Sigmoid colon (tissue), 7 donors: Measurements from ENCODE around the gene TSPAN32. TPM values are rescaled to one million over a fixed set of nuclear protein-coding genes. Genes with fewer than 3 reads are reported as not detected.
A peak's percentile ranks its signal among the peaks of the same experiment; 100 is the strongest.

Experiments used
- DNase-seq: peaks from one replicate; pipeline ENCODE4 v3.0.0-alpha.2; 2019
- H3K27ac ChIP-seq, 4 donors: fragments of 200-600 bp; sonication (generic); one replicate each; pipeline ENCODE4 v1.5.1; 2016 to 2019; ENCODE audit warnings: mild to moderate bottlenecking in 1 of 4
- H3K27me3 ChIP-seq, 3 donors: fragments of 200-600 bp; sonication (generic); one replicate each; pipeline ENCODE4 v1.5.1; 2019; ENCODE audit warnings: mild to moderate bottlenecking in 1 of 3
- H3K36me3 ChIP-seq, 4 donors: fragments of 200-600 bp; sonication (generic); one replicate each; pipeline ENCODE4 v1.5.1; 2016 to 2019
- H3K4me1 ChIP-seq, 4 donors: fragments of 200-600 bp; sonication (generic); one replicate each; pipeline ENCODE4 v1.5.1; 2017 to 2019
- H3K4me3 ChIP-seq, 4 donors: fragments of 200-600 bp; sonication (generic); one replicate each; pipeline ENCODE4 v1.5.1; 2017 to 2019; ENCODE audit warnings: mild to moderate bottlenecking in 2 of 4, moderate library complexity in 1 of 4
- H3K9me3 ChIP-seq, 4 donors: fragments of 200-600 bp in 3 of 4; sonication (generic) in 3 of 4; one replicate each; pipeline versions ENCODE4 v1.5.1 to v1.6.1; 2013 to 2019
- EP300 ChIP-seq, 4 donors: sonication (generic); formaldehyde crosslinking; IDR thresholded peaks; one replicate each; pipeline ENCODE4 v1.6.1; 2017; ENCODE audit warnings: antibody characterized with exemption in 4 of 4
- POLR2A ChIP-seq, 2 donors: fragments of 450-650 bp; IDR thresholded peaks; one replicate each; pipeline ENCODE4 v1.6.1; 2016; ENCODE audit warnings: antibody characterized with exemption in 2 of 2, mild to moderate bottlenecking in 2 of 2, moderate library complexity in 2 of 2
- POLR2AphosphoS5 ChIP-seq, 4 donors: sonication (generic); formaldehyde crosslinking; IDR thresholded peaks; one replicate each; pipeline ENCODE4 v1.6.1; 2017; ENCODE audit warnings: antibody characterized with exemption in 4 of 4
- WGBS, 2 donors: extraction: QIAGEN DNeasy Blood & Tissue Kit; methylation state at CpG; one replicate each; pipeline ENCODE4 v1.1.7; 2013; 5-methylcytosine and 5-hydroxymethylcytosine counted together
- intact Hi-C: fragments of 100-400 bp; cut with DNase I; formaldehyde crosslinking; loops from one replicate; pipeline ENCODE4 v1.15.1; 2023
- polyA plus RNA-seq, 3 donors: library from polyadenylated mRNA; stranded (reverse); fragments of 200-250 nt; gene quantifications; one replicate each; pipeline ENCODE4 v1.2.3, GENCODE V29; 2013
- total RNA-seq, 4 donors: library from RNA; depleted of rRNA; stranded (reverse); fragments of >200 nt; gene quantifications; one replicate each; pipeline ENCODE4 v1.1.0, GENCODE V29; 2016
- TF ChIP-seq, protein P1 (sequence below), 4 experiments: fragments of 450-650 bp in 3 of 4; fragments of 200-600 bp in 1 of 4; IDR thresholded peaks; one replicate each; pipeline ENCODE4 v1.5.1; 2016 to 2019; ENCODE audit warnings: antibody characterized with exemption in 4 of 4, mild to moderate bottlenecking in 3 of 4, moderate library complexity in 2 of 4
- donor health status: healthy with polysubstance abuse.
- donor health status: Bipolar disorder and iron deficiency.
- donor health status: healthy.

Gene TSPAN32
- total and polyA plus RNA-seq, 7 donors, result 0.81 to 5.3 (median 1.1) TPM; not detected in 2

GRCh38 chr11:2310786-2311352 lies 9.1 kb downstream of the TSPAN32 start:
- no peaks in the 10 kb centered on the region for H3K36me3 ChIP-seq
- WGBS, 2 donors, result 81 to 89% methylated on average over 16 of the region's 16 CpGs
- TF ChIP-seq, protein P1, sequence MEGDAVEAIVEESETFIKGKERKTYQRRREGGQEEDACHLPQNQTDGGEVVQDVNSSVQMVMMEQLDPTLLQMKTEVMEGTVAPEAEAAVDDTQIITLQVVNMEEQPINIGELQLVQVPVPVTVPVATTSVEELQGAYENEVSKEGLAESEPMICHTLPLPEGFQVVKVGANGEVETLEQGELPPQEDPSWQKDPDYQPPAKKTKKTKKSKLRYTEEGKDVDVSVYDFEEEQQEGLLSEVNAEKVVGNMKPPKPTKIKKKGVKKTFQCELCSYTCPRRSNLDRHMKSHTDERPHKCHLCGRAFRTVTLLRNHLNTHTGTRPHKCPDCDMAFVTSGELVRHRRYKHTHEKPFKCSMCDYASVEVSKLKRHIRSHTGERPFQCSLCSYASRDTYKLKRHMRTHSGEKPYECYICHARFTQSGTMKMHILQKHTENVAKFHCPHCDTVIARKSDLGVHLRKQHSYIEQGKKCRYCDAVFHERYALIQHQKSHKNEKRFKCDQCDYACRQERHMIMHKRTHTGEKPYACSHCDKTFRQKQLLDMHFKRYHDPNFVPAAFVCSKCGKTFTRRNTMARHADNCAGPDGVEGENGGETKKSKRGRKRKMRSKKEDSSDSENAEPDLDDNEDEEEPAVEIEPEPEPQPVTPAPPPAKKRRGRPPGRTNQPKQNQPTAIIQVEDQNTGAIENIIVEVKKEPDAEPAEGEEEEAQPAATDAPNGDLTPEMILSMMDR (IDR thresholded peaks at IDR 0.05), result no peak
- TF ChIP-seq POLR2AphosphoS5 (IDR thresholded peaks at IDR 0.05), result no peak
- TF ChIP-seq POLR2A (IDR thresholded peaks at IDR 0.05), result no peak
- no peak overlapping the region for H3K4me3 ChIP-seq
- H3K9me3 ChIP-seq, result no peaks in the 10 kb centered on the region
- H3K4me1 ChIP-seq, result peaks cover 0 to 71% (median 64%) of the 10 kb centered on the region in 4 donors
- intact Hi-C loops, result no loop called here
- H3K27ac ChIP-seq, result peak overlapping the region in 3 of 4 donors; percentile 86 to 90 (median 90)
- peak; percentile 56 for DNase-seq
- H3K27me3 ChIP-seq, result no peaks in the 10 kb centered on the region

DNA sequence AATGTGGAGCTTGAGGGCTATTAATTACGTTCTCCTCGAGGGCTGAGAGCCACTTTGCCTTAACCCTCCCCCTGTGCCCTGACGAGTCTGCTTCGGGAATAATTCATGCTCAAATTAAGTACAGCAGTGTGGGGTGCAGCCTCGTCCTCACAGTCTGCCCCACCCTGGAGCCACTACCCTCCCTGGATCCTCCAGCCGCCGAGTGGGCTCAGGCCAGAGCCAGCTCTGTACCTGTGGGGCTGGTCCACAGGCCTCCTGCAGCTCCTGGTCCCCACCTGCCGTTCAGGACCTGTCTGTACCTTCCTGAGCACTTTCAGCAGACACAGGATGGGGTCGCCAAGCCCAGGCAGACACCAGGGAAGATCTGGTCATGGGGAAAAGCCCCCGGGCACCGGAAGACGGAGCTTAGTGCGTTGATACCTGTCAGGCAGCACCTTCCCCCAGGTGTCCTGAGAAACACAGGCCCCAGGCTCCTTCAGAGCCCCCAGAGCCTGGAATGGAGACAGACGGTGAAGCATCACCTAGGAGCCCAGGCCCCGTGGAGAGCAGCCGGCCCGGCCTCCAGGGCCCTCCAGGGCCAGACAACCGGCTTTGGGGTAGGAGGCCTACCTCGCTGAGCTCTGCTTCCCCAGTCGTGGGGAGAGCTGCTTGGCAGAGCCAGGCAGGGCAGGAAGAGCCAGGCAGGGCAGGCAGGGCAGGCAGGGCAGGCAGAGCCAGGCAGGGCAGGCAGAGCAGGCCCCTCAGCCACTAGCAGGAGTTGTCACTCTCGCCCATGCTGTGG lies 9.7 kb downstream of the TSPAN32 start:
- intact Hi-C loops, result no loop called here
- WGBS, 2 donors, result 80 to 84% methylated on average over 21 of the region's 21 CpGs
- H3K4me1 ChIP-seq, result peaks cover 0 to 68% (median 58%) of the 10 kb centered on the region in 4 donors

DNA sequence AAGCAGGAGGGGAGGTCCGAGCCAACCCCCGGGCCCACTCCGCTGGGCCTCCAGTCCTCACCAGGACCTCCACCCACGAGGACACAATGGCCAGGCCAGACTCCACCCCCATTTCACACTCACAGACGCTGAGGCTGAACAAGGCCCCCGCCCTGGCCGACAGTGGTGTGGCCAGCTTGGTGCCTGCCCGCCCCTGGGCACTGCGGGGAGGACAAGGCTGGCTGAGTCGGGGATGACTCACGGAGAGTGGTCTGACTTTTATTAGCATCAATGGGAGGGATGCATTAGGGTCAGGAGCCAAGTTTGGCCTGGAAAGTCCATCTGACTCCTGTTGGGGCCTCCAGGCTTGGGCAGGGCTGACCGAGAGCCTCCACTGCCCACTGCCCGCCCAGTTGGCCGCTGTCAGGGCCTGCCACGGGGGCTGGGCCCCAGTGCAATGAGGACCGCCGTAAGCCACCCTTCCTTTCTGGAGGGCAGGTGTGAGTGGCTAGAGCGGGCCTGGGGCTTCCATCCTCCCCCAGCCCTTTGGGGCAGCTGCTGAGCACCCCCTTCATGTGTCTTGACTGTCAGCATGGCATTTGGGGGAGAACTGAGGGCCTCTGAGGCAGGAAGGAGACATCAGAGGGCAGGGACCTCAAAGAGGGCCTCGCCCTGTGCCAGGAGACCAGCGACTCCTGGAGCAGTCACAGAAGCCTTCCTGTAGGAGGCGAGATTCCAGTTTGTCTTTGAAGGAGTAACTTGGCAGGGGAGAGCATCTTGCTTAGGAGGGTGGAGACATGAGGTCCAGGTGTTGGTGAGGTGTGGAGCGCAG lies 10.6 kb downstream of the TSPAN32 start:
- 82 to 86% methylated on average over 22 of the region's 22 CpGs for WGBS, 2 donors
- Histone ChIP-seq H3K36me3 (no peaks in the 10 kb centered on the region), H3K4me3 (no peak overlapping the region), H3K4me1 (peaks cover 0 to 60% (median 51%) of the 10 kb centered on the region in 4 donors), H3K27me3 (no peaks in the 10 kb centered on the region), H3K27ac (peak overlapping the region; percentile 42 to 90 (median 88)), H3K9me3 (peaks cover 0 to 2% (median 0%) of the 10 kb centered on the region in 4 donors)
- intact Hi-C loops, result no loop called here
- DNase-seq, result peak; percentile 74
- no peak for TF ChIP-seq POLR2A (IDR thresholded peaks at IDR 0.05)
- TF ChIP-seq, protein P1 (IDR thresholded peaks at IDR 0.05), result no peak
- TF ChIP-seq EP300 (IDR thresholded peaks at IDR 0.05), result no peak
- peak in 1 of 4 donors; percentile 43 for TF ChIP-seq POLR2AphosphoS5 (IDR thresholded peaks at IDR 0.05)

More for the DNA sequence above, 9.7 kb downstream of the TSPAN32 start:
- no peaks in the 10 kb centered on the region for H3K9me3 ChIP-seq
- DNase-seq, result peak; percentile 64
- TF ChIP-seq EP300 (IDR thresholded peaks at IDR 0.05) (no peak), POLR2AphosphoS5 (IDR thresholded peaks at IDR 0.05) (no peak), POLR2A (IDR thresholded peaks at IDR 0.05) (no peak)
- TF ChIP-seq, protein P1 (IDR thresholded peaks at IDR 0.05), result no peak
- no peaks in the 10 kb centered on the region for H3K27me3 ChIP-seq
- peak overlapping the region; percentile 42 to 90 (median 88) for H3K27ac ChIP-seq
- no peak overlapping the region for H3K4me3 ChIP-seq
- no peaks in the 10 kb centered on the region for H3K36me3 ChIP-seq

GRCh38 chr11:2313051-2313951 lies 11.5 kb downstream of the TSPAN32 start:
- peak; percentile 66 for DNase-seq
- Histone ChIP-seq H3K4me3 (no peak overlapping the region), H3K27me3 (no peaks in the 10 kb centered on the region), H3K9me3 (peaks cover 0 to 3% (median 0%) of the 10 kb centered on the region in 4 donors), H3K36me3 (no peaks in the 10 kb centered on the region), H3K4me1 (peaks cover 0 to 54% (median 47%) of the 10 kb centered on the region in 4 donors), H3K27ac (peak overlapping the region; percentile 42 to 90 (median 88))
- intact Hi-C loops, result no loop called here
- WGBS, 2 donors, result 91 to 93% methylated on average over 34 of the region's 34 CpGs
- TF ChIP-seq, protein P1 (IDR thresholded peaks at IDR 0.05), result no peak
- TF ChIP-seq POLR2AphosphoS5 (IDR thresholded peaks at IDR 0.05) (no peak), POLR2A (IDR thresholded peaks at IDR 0.05) (no peak), EP300 (IDR thresholded peaks at IDR 0.05) (no peak)
